Mononuclear cell (primary cell): ENCODE data around the gene HS3ST4. TPM values are rescaled to one million over a fixed set of nuclear protein-coding genes. Genes with fewer than 3 reads are reported as not detected.

ENCODE experiments used
- H3K27me3 ChIP-seq: 2 replicates; pipeline ENCODE4 v1.6.0; 2011; ENCODE audit warnings: low read length, control low read depth; ENCODE audit not compliant: insufficient read depth
- H3K4me1 ChIP-seq: 2 replicates; pipeline ENCODE4 v1.5.1; 2011; ENCODE audit warnings: mild to moderate bottlenecking, low read length, control low read depth; ENCODE audit not compliant: insufficient read depth
- H3K4me3 ChIP-seq: 2 replicates; pipeline ENCODE4 v1.5.1; 2011; ENCODE audit warnings: mild to moderate bottlenecking, low read length, moderate library complexity
- H3K9me3 ChIP-seq: 2 replicates; pipeline ENCODE4 v1.5.1; 2011; ENCODE audit warnings: low read depth, mild to moderate bottlenecking, control low read depth, low read length
- total RNA-seq: library from RNA; depleted of rRNA; stranded (reverse); fragments of >200 nt; gene quantifications from one replicate; pipeline ENCODE4 v1.2.3, GENCODE V29; 2012

Gene HS3ST4
- total RNA-seq, 1 donor: not detected

DNA sequence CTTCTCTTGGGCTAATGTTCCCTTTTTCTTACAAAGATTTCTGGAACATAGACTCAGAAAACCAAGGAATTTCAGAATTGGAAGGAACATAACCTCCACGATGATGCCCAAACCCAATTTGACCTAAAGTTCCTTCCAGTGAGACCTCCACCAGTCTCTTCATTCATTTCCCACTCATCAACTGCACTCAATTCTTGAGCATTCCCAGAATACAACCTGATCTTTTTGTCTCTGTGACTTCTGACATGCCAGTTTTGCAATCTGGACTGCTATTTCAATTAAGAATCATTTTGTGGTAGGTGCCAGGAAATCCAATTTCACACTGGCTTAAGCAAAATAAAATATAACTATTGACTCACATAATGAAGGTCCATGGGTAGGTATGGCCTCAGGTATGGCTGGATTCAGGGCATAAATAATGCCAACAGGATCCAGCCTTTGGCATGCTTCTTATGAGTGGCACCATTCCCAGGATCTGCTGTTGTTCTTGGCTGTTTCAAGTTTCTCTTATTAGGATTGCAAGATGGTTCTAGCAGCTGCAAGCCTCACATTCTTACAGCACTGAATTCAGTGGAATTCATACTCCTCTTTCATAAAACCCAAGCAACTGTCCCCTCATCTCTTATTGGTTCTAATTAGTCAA lies 184.3 kb downstream of the HS3ST4 start:
- Histone ChIP-seq H3K9me3 (no peaks in the 10 kb centered on the region), H3K4me1 (no peaks in the 10 kb centered on the region), H3K4me3 (no peak overlapping the region), H3K27me3 (no peaks in the 10 kb centered on the region)

GRCh38 chr16:25877103-25877502 lies 185.3 kb downstream of the HS3ST4 start:
- no peaks in the 10 kb centered on the region for H3K9me3 ChIP-seq
- no peak overlapping the region for H3K4me3 ChIP-seq
- H3K27me3 ChIP-seq: no peaks in the 10 kb centered on the region
- H3K4me1 ChIP-seq: no peaks in the 10 kb centered on the region

- Histone ChIP-seq H3K9me3 (no peaks in the 10 kb centered on the region), H3K27me3 (no peaks in the 10 kb centered on the region), H3K4me3 (no peak overlapping the region), H3K4me1 (no peaks in the 10 kb centered on the region)
These were observed 194.8 kb downstream of the HS3ST4 start for GRCh38 chr16:25886598-25886997.

DNA sequence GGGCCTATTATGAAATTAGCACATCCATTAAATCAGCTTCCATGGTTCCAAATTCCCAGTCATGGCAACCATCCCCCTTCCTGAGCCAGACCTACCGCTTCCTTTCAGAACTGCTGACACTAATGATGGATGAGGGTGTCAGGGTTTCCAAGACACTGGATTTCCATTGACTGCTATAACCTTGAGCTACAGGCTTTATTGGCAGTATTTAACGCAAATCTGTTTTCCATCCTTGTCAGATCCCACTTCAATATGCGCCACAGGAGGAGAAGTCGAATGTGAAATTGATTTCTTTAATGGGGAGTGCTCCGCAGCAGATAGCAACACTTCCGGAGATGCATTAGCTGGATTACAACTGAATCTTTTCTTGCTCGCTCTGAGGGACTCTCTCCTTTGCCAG lies 197.1 kb downstream of the HS3ST4 start:
- Histone ChIP-seq H3K4me3 (no peak overlapping the region), H3K4me1 (no peaks in the 10 kb centered on the region), H3K27me3 (no peaks in the 10 kb centered on the region), H3K9me3 (no peaks in the 10 kb centered on the region)

DNA sequence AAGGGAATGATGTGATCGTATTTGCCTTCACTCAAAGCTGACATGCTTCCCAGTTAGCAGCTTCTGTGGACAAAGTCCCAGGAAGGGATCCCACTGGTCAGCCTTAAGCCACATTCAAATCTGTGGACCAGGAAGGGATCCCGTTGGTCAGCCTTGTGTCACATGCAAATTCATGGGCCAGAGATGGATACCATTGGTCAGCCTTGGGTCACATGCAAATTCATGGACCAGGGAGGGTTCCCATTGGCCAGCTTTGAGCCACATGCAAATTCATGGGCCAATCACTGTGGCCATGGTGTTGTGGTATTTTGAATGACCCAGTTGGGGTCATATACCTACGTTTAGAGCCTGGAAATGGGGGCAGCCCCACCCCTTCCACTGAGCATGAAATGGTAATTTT lies 201.6 kb downstream of the HS3ST4 start:
- no peaks in the 10 kb centered on the region for H3K4me1 ChIP-seq
- no peaks in the 10 kb centered on the region for H3K9me3 ChIP-seq
- H3K27me3 ChIP-seq: no peaks in the 10 kb centered on the region
- no peak overlapping the region for H3K4me3 ChIP-seq

DNA sequence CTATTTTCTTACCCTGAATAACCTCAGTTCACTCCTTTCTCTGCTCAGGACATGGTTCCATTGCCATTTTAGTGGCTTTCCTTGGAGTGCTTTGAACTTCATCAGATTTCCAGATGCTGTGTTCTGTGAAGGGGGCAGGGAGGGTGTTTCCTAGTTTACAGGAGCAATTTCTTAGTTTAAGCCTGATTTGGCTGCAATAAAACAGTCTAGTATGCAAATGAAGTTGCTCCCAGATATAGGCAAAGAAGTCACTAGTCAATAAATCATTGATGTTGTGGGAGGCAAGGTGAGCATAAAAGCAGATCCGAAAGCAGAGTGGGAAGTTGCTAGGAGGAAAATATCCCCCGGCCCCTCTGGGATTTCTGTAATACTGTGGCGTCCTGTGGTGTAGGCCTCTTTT lies 202.3 kb downstream of the HS3ST4 start:
- H3K9me3 ChIP-seq: no peaks in the 10 kb centered on the region
- H3K4me1 ChIP-seq: no peaks in the 10 kb centered on the region
- H3K4me3 ChIP-seq: no peak overlapping the region
- no peaks in the 10 kb centered on the region for H3K27me3 ChIP-seq

- H3K4me1 ChIP-seq: no peaks in the 10 kb centered on the region
- H3K27me3 ChIP-seq: no peaks in the 10 kb centered on the region
- no peaks in the 10 kb centered on the region for H3K9me3 ChIP-seq
These were observed 203.6 kb downstream of the HS3ST4 start for GRCh38 chr16:25895380-25895779.

DNA sequence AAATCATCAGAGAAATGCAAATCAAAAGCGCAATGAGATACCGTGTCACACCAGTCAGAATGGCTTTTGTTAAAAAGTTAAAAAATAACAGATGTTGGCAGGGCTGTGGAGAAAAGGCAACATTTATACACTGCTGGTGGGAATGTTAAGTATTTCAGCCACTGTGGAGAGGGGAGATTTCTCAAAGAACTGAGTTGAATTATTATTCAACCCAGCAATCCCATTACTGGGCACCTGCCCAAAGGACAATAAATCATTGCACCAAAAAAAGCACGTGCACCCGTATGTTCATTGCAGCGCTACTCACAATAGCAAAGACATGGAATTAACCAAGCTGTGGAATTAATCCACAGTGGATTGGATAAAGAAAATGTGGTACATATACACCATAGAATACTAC lies 204.7 kb downstream of the HS3ST4 start:
- Histone ChIP-seq H3K9me3 (no peaks in the 10 kb centered on the region), H3K4me1 (no peaks in the 10 kb centered on the region), H3K4me3 (no peak overlapping the region), H3K27me3 (no peaks in the 10 kb centered on the region)

More at GRCh38 chr16:25895380-25895779, 203.6 kb downstream of the HS3ST4 start:
- no peak overlapping the region for H3K4me3 ChIP-seq

- H3K4me3 ChIP-seq: no peak overlapping the region
- H3K27me3 ChIP-seq: no peaks in the 10 kb centered on the region
- H3K4me1 ChIP-seq: no peaks in the 10 kb centered on the region
- no peaks in the 10 kb centered on the region for H3K9me3 ChIP-seq
These were observed 205.9 kb downstream of the HS3ST4 start for GRCh38 chr16:25897702-25898101.

DNA sequence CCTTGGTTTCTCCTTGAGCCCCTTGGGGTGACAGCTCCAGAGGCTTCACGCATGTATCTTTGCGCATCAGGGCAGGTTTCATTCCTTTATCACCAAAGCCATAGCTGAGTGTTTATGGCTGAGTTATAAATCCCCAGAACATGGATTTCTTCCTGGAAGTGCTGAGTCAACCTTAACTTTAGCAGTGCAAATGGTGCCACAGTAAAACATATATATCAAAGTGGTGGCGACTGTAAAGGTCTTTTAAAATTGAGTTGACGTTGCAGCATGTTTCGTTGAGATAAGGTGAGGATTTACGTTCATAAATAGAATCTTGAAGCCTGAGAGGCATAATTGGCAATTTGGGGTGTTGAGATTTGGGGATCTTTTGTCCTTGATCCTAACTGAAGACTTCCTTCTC lies 214.1 kb downstream of the HS3ST4 start:
- Histone ChIP-seq H3K4me3 (no peak overlapping the region), H3K4me1 (no peaks in the 10 kb centered on the region), H3K27me3 (no peaks in the 10 kb centered on the region), H3K9me3 (no peaks in the 10 kb centered on the region)

- H3K9me3 ChIP-seq: no peaks in the 10 kb centered on the region
- no peaks in the 10 kb centered on the region for H3K4me1 ChIP-seq
- no peak overlapping the region for H3K4me3 ChIP-seq
- H3K27me3 ChIP-seq: no peaks in the 10 kb centered on the region
These were observed 219.2 kb downstream of the HS3ST4 start for GRCh38 chr16:25910971-25911370.

DNA sequence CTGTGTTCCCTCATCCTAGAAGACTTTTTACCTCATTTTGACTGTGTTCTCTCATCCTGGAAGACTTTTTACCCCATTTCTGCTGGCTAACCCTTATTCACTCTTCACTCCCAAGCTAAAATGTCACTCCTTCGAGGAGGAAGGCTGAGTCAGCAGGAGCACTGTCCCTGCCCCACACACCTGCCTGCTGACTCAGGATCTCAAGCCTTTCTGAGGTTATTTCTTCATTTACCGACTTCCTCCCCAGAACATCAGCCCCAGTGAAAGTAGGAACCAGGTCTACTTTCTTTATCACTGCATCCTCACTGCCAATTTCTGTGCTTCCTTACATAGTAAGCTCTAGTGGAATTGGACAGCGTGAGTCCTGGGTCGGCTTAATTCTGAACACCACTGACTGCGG lies 220.6 kb downstream of the HS3ST4 start:
- H3K4me3 ChIP-seq: no peak overlapping the region
- no peaks in the 10 kb centered on the region for H3K4me1 ChIP-seq
- no peaks in the 10 kb centered on the region for H3K27me3 ChIP-seq
- H3K9me3 ChIP-seq: no peaks in the 10 kb centered on the region

- no peaks in the 10 kb centered on the region for H3K9me3 ChIP-seq
- H3K4me3 ChIP-seq: no peak overlapping the region
- no peaks in the 10 kb centered on the region for H3K4me1 ChIP-seq
- no peaks in the 10 kb centered on the region for H3K27me3 ChIP-seq
These were observed 222.7 kb downstream of the HS3ST4 start for GRCh38 chr16:25914357-25914962.

- Histone ChIP-seq H3K27me3 (no peaks in the 10 kb centered on the region), H3K9me3 (no peaks in the 10 kb centered on the region), H3K4me1 (no peaks in the 10 kb centered on the region), H3K4me3 (no peak overlapping the region)
These were observed 224.3 kb downstream of the HS3ST4 start for GRCh38 chr16:25916037-25916436.

DNA sequence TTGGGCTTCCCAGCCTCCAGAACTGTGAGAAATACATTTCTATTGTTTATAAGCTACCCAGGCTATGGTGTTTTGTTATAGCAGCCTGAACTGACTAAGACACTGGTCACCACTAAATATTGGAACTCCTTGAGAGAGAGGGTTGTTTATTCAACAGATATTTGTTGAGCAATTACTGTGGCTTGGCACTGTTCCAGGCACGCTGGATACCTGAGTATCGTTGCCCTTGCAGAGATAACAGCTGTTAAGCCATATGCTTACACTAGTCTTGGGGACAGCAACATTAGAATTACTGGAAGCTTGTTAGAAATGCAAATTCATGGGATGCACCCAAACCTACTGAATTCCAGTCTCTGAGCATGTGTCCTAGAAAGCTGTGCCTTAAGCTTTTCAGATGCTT lies 230.7 kb downstream of the HS3ST4 start:
- Histone ChIP-seq H3K9me3 (no peaks in the 10 kb centered on the region), H3K4me3 (no peak overlapping the region), H3K27me3 (no peaks in the 10 kb centered on the region), H3K4me1 (no peaks in the 10 kb centered on the region)

- Histone ChIP-seq H3K27me3 (no peaks in the 10 kb centered on the region), H3K4me1 (no peaks in the 10 kb centered on the region), H3K9me3 (no peaks in the 10 kb centered on the region), H3K4me3 (no peak overlapping the region)
These were observed 233.7 kb downstream of the HS3ST4 start for GRCh38 chr16:25925421-25925820.
